CD14-positive monocyte (primary cell): ENCODE data around the gene TOMM5. TPM values are rescaled to one million over a fixed set of nuclear protein-coding genes. Genes with fewer than 3 reads are reported as not detected.
A peak's percentile ranks its signal among the peaks of the same experiment; 100 is the strongest.

Experiments
- DNase-seq, 3 donors: peaks; one replicate each; pipeline ENCODE4 v3.0.0-alpha.2; 2011 to 2022
- H2AFZ ChIP-seq: 2 replicates; pipeline ENCODE4 v1.6.0; 2012; ENCODE audit warnings: mild to moderate bottlenecking, low read depth, low read length, inconsistent platforms; ENCODE audit not compliant: insufficient read depth, poor library complexity, severe bottlenecking
- H3K27ac ChIP-seq, 2 donors: 1 replicate in 1 of 2; 2 replicates in 1 of 2; pipeline ENCODE4 v1.5.1; 2012 to 2013; ENCODE audit warnings: low read length in 2 of 2, control low read depth in 1 of 2, inconsistent platforms in 1 of 2, low read depth in 1 of 2, mild to moderate bottlenecking in 1 of 2
- H3K27me3 ChIP-seq, 2 donors: one replicate each; pipeline versions ENCODE4 v1.6.0 to v1.6.1; 2011 to 2013; ENCODE audit warnings: low read length in 2 of 2; ENCODE audit not compliant: control insufficient read depth in 2 of 2, insufficient read depth in 2 of 2
- H3K36me3 ChIP-seq, 2 donors: replicated peaks in 1 of 2; 1 replicate in 1 of 2; 2 replicates in 1 of 2; pipeline versions ENCODE4 v1.5.1 to v1.6.1; 2012 to 2013; ENCODE audit warnings: low read length in 2 of 2, control low read depth in 1 of 2, inconsistent platforms in 1 of 2, mild to moderate bottlenecking in 1 of 2; ENCODE audit not compliant: insufficient read depth in 2 of 2, control insufficient read depth in 1 of 2
- H3K4me1 ChIP-seq, 2 donors: 1 replicate in 1 of 2; 2 replicates in 1 of 2; pipeline versions ENCODE4 v1.5.1 to v1.6.1; 2012 to 2013; ENCODE audit warnings: low read length in 2 of 2, control low read depth in 1 of 2, inconsistent platforms in 1 of 2, mild to moderate bottlenecking in 1 of 2, moderate library complexity in 1 of 2; ENCODE audit not compliant: insufficient read depth in 2 of 2, control insufficient read depth in 1 of 2
- H3K4me2 ChIP-seq: replicated peaks from 2 replicates; pipeline ENCODE3; 2012; ENCODE audit warnings: low read length, moderate library complexity, mild to moderate bottlenecking; ENCODE audit not compliant: poor library complexity, severe bottlenecking; ENCODE audit errors: extremely low read depth
- H3K4me3 ChIP-seq, 3 experiments: fragments of 200-600 bp in 1 of 3; sonication (generic) in 1 of 3; replicated peaks in 1 of 3; 1 replicate in 2 of 3; 2 replicates in 1 of 3; pipeline ENCODE4 v1.5.1; 2011 to 2013; ENCODE audit warnings: low read length in 3 of 3, mild to moderate bottlenecking in 3 of 3, control low read depth in 2 of 3, low read depth in 2 of 3, inconsistent platforms in 1 of 3, moderate library complexity in 1 of 3
- H3K79me2 ChIP-seq: 2 replicates; pipeline ENCODE4 v1.6.0; 2012; ENCODE audit warnings: mild to moderate bottlenecking, control low read depth, inconsistent platforms, low read length, moderate library complexity; ENCODE audit not compliant: insufficient read depth
- H3K9ac ChIP-seq: 2 replicates; pipeline ENCODE4 v1.6.0; 2017; ENCODE audit warnings: low read length, mild to moderate bottlenecking; ENCODE audit not compliant: insufficient read depth, poor library complexity, severe bottlenecking
- H3K9me3 ChIP-seq, 2 donors: replicated peaks in 1 of 2; 1 replicate in 1 of 2; 2 replicates in 1 of 2; pipeline versions ENCODE4 v1.5.1 to v1.6.1; 2012 to 2013; ENCODE audit warnings: low read length in 2 of 2, control low read depth in 1 of 2; ENCODE audit not compliant: control insufficient read depth in 1 of 2, insufficient read depth in 1 of 2
- H4K20me1 ChIP-seq: 2 replicates; pipeline ENCODE4 v1.6.0; 2012; ENCODE audit warnings: mild to moderate bottlenecking, low read length, control low read depth, moderate library complexity; ENCODE audit not compliant: insufficient read depth
- H3K27ac Mint-ChIP-seq, 7 donors: one replicate each; pipeline ENCODE4 v1.8.0; 2020; ENCODE audit warnings: mild to moderate bottlenecking in 7 of 7, mixed read lengths in 7 of 7, moderate library complexity in 6 of 7, inconsistent platforms in 2 of 7
- H3K27me3 Mint-ChIP-seq, 3 donors: one replicate each; pipeline ENCODE4 v1.8.0; 2021 to 2022; ENCODE audit warnings: low read depth in 3 of 3, mild to moderate bottlenecking in 3 of 3, mixed read lengths in 3 of 3, moderate library complexity in 3 of 3, inconsistent platforms in 1 of 3
- H3K36me3 Mint-ChIP-seq, 2 donors: one replicate each; pipeline ENCODE4 v1.8.0; 2020; ENCODE audit warnings: mixed read lengths in 2 of 2, inconsistent platforms in 1 of 2, mild to moderate bottlenecking in 1 of 2
- H3K4me1 Mint-ChIP-seq: one replicate; pipeline ENCODE4 v1.8.0; 2020; ENCODE audit warnings: mild to moderate bottlenecking, mixed read lengths
- H3K4me3 Mint-ChIP-seq, 2 donors: one replicate each; pipeline ENCODE4 v1.8.0; 2020; ENCODE audit warnings: mild to moderate bottlenecking in 2 of 2, mixed read lengths in 2 of 2, moderate library complexity in 1 of 2
- H3K9me3 Mint-ChIP-seq, 7 donors: one replicate each; pipeline ENCODE4 v1.8.0; 2020 to 2022; ENCODE audit warnings: mixed read lengths in 7 of 7, mild to moderate bottlenecking in 6 of 7, moderate library complexity in 6 of 7, inconsistent platforms in 2 of 7
- CTCF ChIP-seq: fragments of 200-600 bp; IDR thresholded peaks from one replicate; pipeline ENCODE4 v1.8.0; 2022; ENCODE audit warnings: antibody characterized with exemption, mild to moderate bottlenecking
- WGBS: methylation state at CpG from one replicate; pipeline ENCODE4 v1.1.5; 2013; ENCODE audit warnings: missing lambda C conversion rate; ENCODE audit not compliant: insufficient coverage; 5-methylcytosine and 5-hydroxymethylcytosine counted together
- intact Hi-C, 2 donors: fragments of 100-400 bp; cut with micrococcal nuclease; formaldehyde crosslinking; loops; one replicate each; pipeline versions ENCODE4 v1.15.0 to v1.15.1; 2023
- polyA plus RNA-seq, 3 donors: library from polyadenylated mRNA; depleted of rRNA in 1 of 3; unstranded in 2 of 3; stranded (reverse) in 1 of 3; fragments of 300-500 nt in 2 of 3; fragments of >200 nt in 1 of 3; fragmentation: Illumina TruSeq in 2 of 3; gene quantifications; 1 replicate in 2 of 3; 2 replicates in 1 of 3; pipeline ENCODE4 v1.2.3, GENCODE V29; 2012 to 2021

Gene TOMM5
- polyA plus RNA-seq, 3 donors: 35.0 to 117 (median 112) TPM

- no peaks in the 10 kb centered on the region for H3K36me3 ChIP-seq
- no peaks in the 10 kb centered on the region for H4K20me1 ChIP-seq
- H3K27me3 ChIP-seq: no peaks in the 10 kb centered on the region
- no peaks in the 10 kb centered on the region for H3K4me1 ChIP-seq
- H3K4me2 ChIP-seq: no peak overlapping the region
- intact Hi-C loops: no loop called here
- H3K36me3 Mint-ChIP-seq: no peaks in the 10 kb centered on the region
- no peak overlapping the region for H3K4me3 ChIP-seq
- TF ChIP-seq CTCF: no peak
- no peaks in the 10 kb centered on the region for H3K4me1 Mint-ChIP-seq
- peak overlapping the region; percentile 17 for H2AFZ ChIP-seq
- WGBS: no CpG with 5 or more reads among the region's 5 CpGs
- peaks cover 3 to 8% (median 3%) of the 10 kb centered on the region in 3 donors for H3K27me3 Mint-ChIP-seq
- H3K27ac ChIP-seq: no peak overlapping the region
- H3K9me3 Mint-ChIP-seq: no peaks in the 10 kb centered on the region
- H3K79me2 ChIP-seq: no peaks in the 10 kb centered on the region
- no peak overlapping the region for H3K9ac ChIP-seq
- no peak overlapping the region for H3K27ac Mint-ChIP-seq
- H3K4me3 Mint-ChIP-seq: no peak overlapping the region
- H3K9me3 ChIP-seq: no peaks in the 10 kb centered on the region
- DNase-seq: no peak
These were observed 32.8 kb upstream of the TOMM5 start for GRCh38 chr9:37625036-37625757.

- Histone ChIP-seq H3K36me3 (no peaks in the 10 kb centered on the region), H3K4me2 (no peak overlapping the region), H3K27ac (no peak overlapping the region), H3K79me2 (no peaks in the 10 kb centered on the region), H3K9me3 (no peaks in the 10 kb centered on the region), H3K4me3 (no peak overlapping the region), H3K27me3 (no peaks in the 10 kb centered on the region), H3K4me1 (no peaks in the 10 kb centered on the region), H3K9ac (no peak overlapping the region), H2AFZ (no peak overlapping the region), H4K20me1 (no peaks in the 10 kb centered on the region)
- no peak for TF ChIP-seq CTCF
- Mint-ChIP-seq H3K27me3 (peaks cover 3 to 8% (median 3%) of the 10 kb centered on the region in 3 donors), H3K4me1 (no peaks in the 10 kb centered on the region), H3K9me3 (no peaks in the 10 kb centered on the region), H3K4me3 (no peak overlapping the region), H3K27ac (peak overlapping the region in 1 of 7 donors; percentile 30), H3K36me3 (no peaks in the 10 kb centered on the region)
- no peak for DNase-seq
- WGBS: no CpG with 5 or more reads among the region's 1 CpG
- intact Hi-C loops: no loop called here
These were observed 31.7 kb upstream of the TOMM5 start for GRCh38 chr9:37624073-37624472.
